Panc1 (cell line): ENCODE results near the gene RAD50.

ENCODE experiments used
- CTCF ChIP-seq: fragments of 450-650 bp; IDR thresholded peaks from 2 replicates; pipeline ENCODE4 v1.5.1; 2017; ENCODE audit warnings: mild to moderate bottlenecking
- SIN3A ChIP-seq: IDR thresholded peaks from 2 replicates; pipeline ENCODE4 v1.6.1; 2012; ENCODE audit warnings: low read depth, mild to moderate bottlenecking, low read length, moderate library complexity, borderline replicate concordance; ENCODE audit not compliant: insufficient read depth
- TF ChIP-seq, protein P1 (sequence below), 2 experiments: IDR thresholded peaks; 2 replicates each; pipeline ENCODE4 v1.6.1; 2011 to 2012; ENCODE audit warnings: low read depth in 2 of 2, control low read depth in 1 of 2, low read length in 1 of 2, mild to moderate bottlenecking in 1 of 2, moderate library complexity in 1 of 2; ENCODE audit not compliant: insufficient read depth in 1 of 2

DNA sequence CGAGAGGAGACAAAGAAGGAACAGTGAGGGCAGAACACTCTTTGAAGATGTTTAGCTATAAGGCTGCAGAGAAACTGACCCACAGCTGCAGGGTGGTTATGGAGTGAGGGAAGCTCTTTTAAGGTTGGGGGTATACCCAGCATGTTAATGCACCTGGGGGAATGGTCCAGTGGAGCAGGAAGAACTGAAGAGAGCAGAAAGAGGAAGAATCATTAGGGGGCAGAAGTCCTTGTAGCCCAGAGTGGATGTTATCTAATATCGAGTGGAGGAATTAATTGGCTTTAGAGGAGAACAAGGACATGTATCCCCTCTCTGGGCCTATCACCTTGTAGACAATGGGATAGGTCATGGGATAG is 124.7 kb downstream of the RAD50 start:
- TF ChIP-seq CTCF (no peak), SIN3A (no peak)
- TF ChIP-seq, protein P1, sequence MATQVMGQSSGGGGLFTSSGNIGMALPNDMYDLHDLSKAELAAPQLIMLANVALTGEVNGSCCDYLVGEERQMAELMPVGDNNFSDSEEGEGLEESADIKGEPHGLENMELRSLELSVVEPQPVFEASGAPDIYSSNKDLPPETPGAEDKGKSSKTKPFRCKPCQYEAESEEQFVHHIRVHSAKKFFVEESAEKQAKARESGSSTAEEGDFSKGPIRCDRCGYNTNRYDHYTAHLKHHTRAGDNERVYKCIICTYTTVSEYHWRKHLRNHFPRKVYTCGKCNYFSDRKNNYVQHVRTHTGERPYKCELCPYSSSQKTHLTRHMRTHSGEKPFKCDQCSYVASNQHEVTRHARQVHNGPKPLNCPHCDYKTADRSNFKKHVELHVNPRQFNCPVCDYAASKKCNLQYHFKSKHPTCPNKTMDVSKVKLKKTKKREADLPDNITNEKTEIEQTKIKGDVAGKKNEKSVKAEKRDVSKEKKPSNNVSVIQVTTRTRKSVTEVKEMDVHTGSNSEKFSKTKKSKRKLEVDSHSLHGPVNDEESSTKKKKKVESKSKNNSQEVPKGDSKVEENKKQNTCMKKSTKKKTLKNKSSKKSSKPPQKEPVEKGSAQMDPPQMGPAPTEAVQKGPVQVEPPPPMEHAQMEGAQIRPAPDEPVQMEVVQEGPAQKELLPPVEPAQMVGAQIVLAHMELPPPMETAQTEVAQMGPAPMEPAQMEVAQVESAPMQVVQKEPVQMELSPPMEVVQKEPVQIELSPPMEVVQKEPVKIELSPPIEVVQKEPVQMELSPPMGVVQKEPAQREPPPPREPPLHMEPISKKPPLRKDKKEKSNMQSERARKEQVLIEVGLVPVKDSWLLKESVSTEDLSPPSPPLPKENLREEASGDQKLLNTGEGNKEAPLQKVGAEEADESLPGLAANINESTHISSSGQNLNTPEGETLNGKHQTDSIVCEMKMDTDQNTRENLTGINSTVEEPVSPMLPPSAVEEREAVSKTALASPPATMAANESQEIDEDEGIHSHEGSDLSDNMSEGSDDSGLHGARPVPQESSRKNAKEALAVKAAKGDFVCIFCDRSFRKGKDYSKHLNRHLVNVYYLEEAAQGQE (IDR thresholded peaks at IDR 0.05; ENCODE audit: insufficient read depth in 1 of 2, low read depth in 2 of 2, low read length in 1 of 2), result no peak
